Endothelial cell of umbilical vein (primary cell): Measurements from ENCODE around the gene CTBP1. TPM values are rescaled to one million over a fixed set of nuclear protein-coding genes. Genes with fewer than 3 reads are reported as not detected.

ENCODE experiments used
- BruUV-seq: library from RNA; stranded (reverse); fragments of 400-500 nt; replicated peaks from 2 replicates; lab custom pipeline; 2021; lab: Mats Ljungman, UMichigan
- CTCF ChIA-PET: fragments of 300-600, 350-600 bp; sonication (Branson Sonifier 250); formaldehyde crosslinking; loops from one replicate; lab custom pipeline; 2021; ENCODE audit warnings: antibody characterized with exemption, inconsistent platforms; lab: Charles Lee
- POLR2A ChIA-PET: fragments of 300-600, 350-600 bp; sonication (Branson Sonifier 250); formaldehyde crosslinking; loops from one replicate; lab custom pipeline; 2021; ENCODE audit warnings: antibody characterized with exemption, inconsistent platforms; lab: Charles Lee
- DNase-seq: peaks from one replicate; pipeline ENCODE4 v3.0.0-alpha.2; 2011; ENCODE audit warnings: low read depth, low spot score
- FAIRE-seq: peaks from 2 replicates; lab custom pipeline; 2011; peaks lifted over from hg19 to GRCh38; lab: Jason Lieb, UNC
- H2AFZ ChIP-seq: 2 replicates; pipeline ENCODE4 v1.6.0; 2012; ENCODE audit warnings: low read depth, low read length, control low read depth, inconsistent platforms
- H3K27ac ChIP-seq: 2 replicates; pipeline ENCODE4 v1.5.1; 2011; ENCODE audit warnings: low read depth, mild to moderate bottlenecking, control low read depth, low read length, moderate library complexity; ENCODE audit not compliant: insufficient read depth
- H3K27me3 ChIP-seq, 2 experiments: 2 replicates each; pipeline versions ENCODE4 v1.6.0 to v1.6.1; 2011; ENCODE audit warnings: low read length in 2 of 2, mixed read lengths in 1 of 2; ENCODE audit not compliant: control insufficient read depth in 2 of 2, insufficient read depth in 2 of 2
- H3K36me3 ChIP-seq, 2 experiments: 2 replicates in 1 of 2; 3 replicates in 1 of 2; pipeline ENCODE4 v1.5.1; 2011; ENCODE audit warnings: low read length in 2 of 2, mild to moderate bottlenecking in 1 of 2, moderate library complexity in 1 of 2; ENCODE audit not compliant: control insufficient read depth in 2 of 2, insufficient read depth in 2 of 2; ENCODE audit errors: extremely low read depth in 1 of 2
- H3K4me1 ChIP-seq: 3 replicates; pipeline ENCODE4 v1.5.1; 2011; ENCODE audit warnings: mild to moderate bottlenecking, low read length; ENCODE audit not compliant: control insufficient read depth, insufficient read depth; ENCODE audit errors: extremely low read depth
- H3K4me2 ChIP-seq: 2 replicates; pipeline ENCODE4 v1.6.1; 2011; ENCODE audit warnings: low read length, control low read depth, mixed read lengths; ENCODE audit not compliant: insufficient read depth
- H3K4me3 ChIP-seq, 3 experiments: fragments of 200-600 bp in 1 of 3; sonication (generic), shearing (Covaris generic) in 1 of 3; replicated peaks in 1 of 3; 2 replicates each; pipeline ENCODE4 v1.5.1; 2011 to 2016; ENCODE audit warnings: control low read depth in 3 of 3, low read length in 3 of 3, mild to moderate bottlenecking in 2 of 3, inconsistent platforms in 1 of 3, low read depth in 1 of 3, moderate library complexity in 1 of 3; ENCODE audit not compliant: insufficient read depth in 1 of 3
- H3K79me2 ChIP-seq: 2 replicates; pipeline ENCODE4 v1.6.0; 2012; ENCODE audit warnings: low read length, inconsistent platforms; ENCODE audit not compliant: control insufficient read depth, insufficient read depth
- H3K9ac ChIP-seq: replicated peaks from 2 replicates; pipeline ENCODE3; 2011; ENCODE audit warnings: low read length, control low read depth; ENCODE audit not compliant: insufficient read depth; ENCODE audit errors: extremely low read depth
- H3K9me1 ChIP-seq: replicated peaks from 3 replicates; pipeline ENCODE4 v1.6.0; 2011; ENCODE audit warnings: mild to moderate bottlenecking, low read length; ENCODE audit not compliant: control insufficient read depth, insufficient read depth; ENCODE audit errors: extremely low read depth
- H3K9me3 ChIP-seq: replicated peaks from 2 replicates; pipeline ENCODE4 v1.5.1; 2012; ENCODE audit warnings: low read length, inconsistent platforms; ENCODE audit not compliant: control insufficient read depth, insufficient read depth
- H4K20me1 ChIP-seq: replicated peaks from 2 replicates; pipeline ENCODE3; 2011; ENCODE audit warnings: mild to moderate bottlenecking, low read length; ENCODE audit not compliant: control insufficient read depth, insufficient read depth; ENCODE audit errors: extremely low read depth
- EZH2 ChIP-seq: IDR thresholded peaks from 2 replicates; pipeline ENCODE4 v1.6.1; 2012; ENCODE audit warnings: borderline replicate concordance, low read depth, mild to moderate bottlenecking, moderate library complexity, low read length, inconsistent platforms; ENCODE audit not compliant: severe bottlenecking
- FOS ChIP-seq: IDR thresholded peaks from 2 replicates; pipeline ENCODE4 v1.6.1; 2011; ENCODE audit warnings: mild to moderate bottlenecking, low read length, moderate library complexity, borderline replicate concordance; ENCODE audit not compliant: insufficient read depth
- GATA2 ChIP-seq: IDR thresholded peaks from 2 replicates; pipeline ENCODE4 v1.7.0; 2011; ENCODE audit warnings: low read depth, mild to moderate bottlenecking, moderate library complexity, mixed read lengths, low read length; ENCODE audit not compliant: insufficient read length, insufficient read depth
- JUN ChIP-seq: IDR thresholded peaks from 2 replicates; pipeline ENCODE4 v1.6.1; 2011; ENCODE audit warnings: borderline replicate concordance, low read depth; ENCODE audit not compliant: insufficient read length, insufficient read depth
- MYC ChIP-seq: IDR thresholded peaks from one replicate; pipeline ENCODE4 v1.6.1; 2011; ENCODE audit warnings: mild to moderate bottlenecking, low read depth, low read length
- POLR2A ChIP-seq: IDR thresholded peaks from 2 replicates; pipeline ENCODE4 v1.6.1; 2012; ENCODE audit warnings: low read depth, mild to moderate bottlenecking, control low read depth, low read length
- POLR2AphosphoS5 ChIP-seq: IDR thresholded peaks from 2 replicates; pipeline ENCODE4 v1.6.1; 2012; ENCODE audit warnings: low read depth, mild to moderate bottlenecking, control low read depth, low read length, moderate library complexity; ENCODE audit not compliant: insufficient read depth
- dilution Hi-C: fragments of 300-500 bp; cut with MboI; formaldehyde crosslinking; loops from one replicate; pipeline ENCODE4 v1.15.0; 2019; ENCODE audit warnings: low sequenced_read_pairs; ENCODE audit not compliant: extremely low pct_ligation_motif_present
- intact Hi-C: fragments of 100-400 bp; cut with micrococcal nuclease; formaldehyde crosslinking; loops from one replicate; pipeline ENCODE4 v1.10.0; 2022
- polyA plus RNA-seq, 4 experiments: library from polyadenylated mRNA; depleted of rRNA in 3 of 4; stranded (reverse) in 3 of 4; unstranded in 1 of 4; fragments of >200 nt; gene quantifications; 2 replicates each; pipeline versions ENCODE4 v1.2.1 to v1.2.3, GENCODE V29; 2011 to 2012; ENCODE audit warnings: missing spikeins in 1 of 4
- total RNA-seq: library from RNA; stranded (reverse); gene quantifications from 2 replicates; pipeline ENCODE4 v1.2.3, GENCODE V29; 2021
- TF ChIP-seq, protein P1 (sequence below), 2 donors: IDR thresholded peaks; 1 replicate in 1 of 2; 2 replicates in 1 of 2; pipeline ENCODE4 v1.5.1; 2011; ENCODE audit warnings: low read length in 2 of 2, mild to moderate bottlenecking in 2 of 2, moderate library complexity in 2 of 2, control low read depth in 1 of 2, inconsistent platforms in 1 of 2, low read depth in 1 of 2; ENCODE audit not compliant: insufficient read depth in 1 of 2; ENCODE audit errors: extremely low read depth in 1 of 2
- TF ChIP-seq, protein P2 (sequence below): IDR thresholded peaks from 2 replicates; pipeline ENCODE4 v1.6.1; 2011; ENCODE audit not compliant: insufficient read depth, insufficient read length

The CTBP1 gene
- total and polyA plus RNA-seq, 2 donors (not counting 3 experiments of a cell fraction or from before 2014, with no cell fraction given) = 165 to 167 TPM

GRCh38 chr4:1226144-1226481, 22.8 kb downstream of the CTBP1 start:
- Histone ChIP-seq H3K9me1 (no peaks in the 10 kb centered on the region), H4K20me1 (no peaks in the 10 kb centered on the region), H2AFZ (no peak overlapping the region), H3K79me2 (no peaks in the 10 kb centered on the region), H3K4me1 (no peaks in the 10 kb centered on the region), H3K4me3 (no peak overlapping the region), H3K9ac (no peak overlapping the region), H3K36me3 (peaks cover 5 to 63% of the 10 kb centered on the region in 2 experiments), H3K27ac (no peak overlapping the region), H3K4me2 (no peak overlapping the region), H3K9me3 (no peaks in the 10 kb centered on the region), H3K27me3 (no peaks in the 10 kb centered on the region)
- no peak for FAIRE-seq
- no TSS peak for BruUV-seq
- CTCF ChIA-PET = no interaction called here
- POLR2A ChIA-PET = no interaction called here
- TF ChIP-seq, protein P1, sequence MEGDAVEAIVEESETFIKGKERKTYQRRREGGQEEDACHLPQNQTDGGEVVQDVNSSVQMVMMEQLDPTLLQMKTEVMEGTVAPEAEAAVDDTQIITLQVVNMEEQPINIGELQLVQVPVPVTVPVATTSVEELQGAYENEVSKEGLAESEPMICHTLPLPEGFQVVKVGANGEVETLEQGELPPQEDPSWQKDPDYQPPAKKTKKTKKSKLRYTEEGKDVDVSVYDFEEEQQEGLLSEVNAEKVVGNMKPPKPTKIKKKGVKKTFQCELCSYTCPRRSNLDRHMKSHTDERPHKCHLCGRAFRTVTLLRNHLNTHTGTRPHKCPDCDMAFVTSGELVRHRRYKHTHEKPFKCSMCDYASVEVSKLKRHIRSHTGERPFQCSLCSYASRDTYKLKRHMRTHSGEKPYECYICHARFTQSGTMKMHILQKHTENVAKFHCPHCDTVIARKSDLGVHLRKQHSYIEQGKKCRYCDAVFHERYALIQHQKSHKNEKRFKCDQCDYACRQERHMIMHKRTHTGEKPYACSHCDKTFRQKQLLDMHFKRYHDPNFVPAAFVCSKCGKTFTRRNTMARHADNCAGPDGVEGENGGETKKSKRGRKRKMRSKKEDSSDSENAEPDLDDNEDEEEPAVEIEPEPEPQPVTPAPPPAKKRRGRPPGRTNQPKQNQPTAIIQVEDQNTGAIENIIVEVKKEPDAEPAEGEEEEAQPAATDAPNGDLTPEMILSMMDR (IDR thresholded peaks at IDR 0.05; ENCODE audit: extremely low read depth in 1 of 2, insufficient read depth in 1 of 2, low read depth in 1 of 2, low read length in 2 of 2) = no peak
- TF ChIP-seq FOS = no peak
- TF ChIP-seq POLR2AphosphoS5 = no peak
- TF ChIP-seq, protein P2, sequence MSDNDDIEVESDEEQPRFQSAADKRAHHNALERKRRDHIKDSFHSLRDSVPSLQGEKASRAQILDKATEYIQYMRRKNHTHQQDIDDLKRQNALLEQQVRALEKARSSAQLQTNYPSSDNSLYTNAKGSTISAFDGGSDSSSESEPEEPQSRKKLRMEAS = no peak
- no peak for TF ChIP-seq JUN
- no peak for TF ChIP-seq POLR2A
- TF ChIP-seq MYC = no peak
- TF ChIP-seq GATA2 = no peak
- no peak for TF ChIP-seq EZH2
- intact Hi-C loops = no loop called here
- no peak for DNase-seq
- dilution Hi-C loops = no loop called here
